ENCODE results near the gene CERK. TPM values are rescaled to one million over a fixed set of nuclear protein-coding genes. Genes with fewer than 3 reads are reported as not detected.
"Not testable (repeated sequence)": the region's sequence is repeated elsewhere in the genome, so short reads cannot be mapped to it uniquely, and the experiment has no call there.

CERK gene
- total and polyA plus RNA-seq, 2 donors = 46.2 to 47.1 TPM

DNA sequence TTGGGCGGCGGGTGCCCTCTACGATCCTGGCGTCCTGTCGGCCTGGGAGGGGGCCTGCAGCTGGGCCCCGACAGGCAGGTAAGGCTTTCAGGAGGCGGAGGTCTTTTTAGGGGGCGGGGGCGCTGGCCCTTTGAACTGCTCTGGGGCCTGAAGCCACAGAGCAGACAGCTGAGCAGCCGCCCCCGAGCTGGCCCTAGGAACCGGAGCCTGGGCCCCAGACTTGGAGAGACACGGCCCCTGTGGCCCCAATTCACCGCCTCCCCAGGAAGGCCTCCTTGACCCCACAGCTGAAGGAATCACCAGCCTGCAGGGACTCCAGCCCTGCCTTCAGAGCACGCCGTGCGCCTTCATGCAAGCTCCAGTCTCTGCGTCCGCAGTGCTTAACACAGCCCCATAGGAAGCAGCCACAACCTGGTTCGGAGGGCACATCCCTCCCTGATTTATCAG, 618 bp upstream of the CERK start:
- 31% methylated on average over 20 of the region's 20 CpGs for WGBS
- peaks cover 0 to 10% of the 10 kb centered on the region in 2 donors for H3K36me3 ChIP-seq (ENCODE audit: control insufficient read depth in 2 of 2, insufficient read depth in 2 of 2, low read length in 1 of 2)
- DNase-seq (ENCODE audit: low read depth in 6 of 9, low spot score in 9 of 9) = peak in 1 of 9 donors; percentile 40
- peaks cover 2 to 8% of the 10 kb centered on the region in 2 donors for H3K9me3 ChIP-seq (ENCODE audit: control insufficient read depth in 2 of 2, insufficient read depth in 1 of 2, low read length in 1 of 2)
- no peaks in the 10 kb centered on the region for H3K27me3 ChIP-seq (ENCODE audit: control insufficient read depth in 2 of 2, insufficient read depth in 1 of 2, low read length in 1 of 2)
- H3K4me1 ChIP-seq (ENCODE audit: control insufficient read depth in 2 of 2, insufficient read depth in 2 of 2, low read length in 2 of 2) = peaks cover 20 to 52% of the 10 kb centered on the region in 2 donors
- peak overlapping the region; percentile 94 to 97 for H3K27ac ChIP-seq (ENCODE audit: low read depth in 1 of 2, low read length in 1 of 2)
- peak overlapping the region; percentile 80 to 93 for H3K4me3 ChIP-seq (ENCODE audit: low read length in 2 of 2)

DNA sequence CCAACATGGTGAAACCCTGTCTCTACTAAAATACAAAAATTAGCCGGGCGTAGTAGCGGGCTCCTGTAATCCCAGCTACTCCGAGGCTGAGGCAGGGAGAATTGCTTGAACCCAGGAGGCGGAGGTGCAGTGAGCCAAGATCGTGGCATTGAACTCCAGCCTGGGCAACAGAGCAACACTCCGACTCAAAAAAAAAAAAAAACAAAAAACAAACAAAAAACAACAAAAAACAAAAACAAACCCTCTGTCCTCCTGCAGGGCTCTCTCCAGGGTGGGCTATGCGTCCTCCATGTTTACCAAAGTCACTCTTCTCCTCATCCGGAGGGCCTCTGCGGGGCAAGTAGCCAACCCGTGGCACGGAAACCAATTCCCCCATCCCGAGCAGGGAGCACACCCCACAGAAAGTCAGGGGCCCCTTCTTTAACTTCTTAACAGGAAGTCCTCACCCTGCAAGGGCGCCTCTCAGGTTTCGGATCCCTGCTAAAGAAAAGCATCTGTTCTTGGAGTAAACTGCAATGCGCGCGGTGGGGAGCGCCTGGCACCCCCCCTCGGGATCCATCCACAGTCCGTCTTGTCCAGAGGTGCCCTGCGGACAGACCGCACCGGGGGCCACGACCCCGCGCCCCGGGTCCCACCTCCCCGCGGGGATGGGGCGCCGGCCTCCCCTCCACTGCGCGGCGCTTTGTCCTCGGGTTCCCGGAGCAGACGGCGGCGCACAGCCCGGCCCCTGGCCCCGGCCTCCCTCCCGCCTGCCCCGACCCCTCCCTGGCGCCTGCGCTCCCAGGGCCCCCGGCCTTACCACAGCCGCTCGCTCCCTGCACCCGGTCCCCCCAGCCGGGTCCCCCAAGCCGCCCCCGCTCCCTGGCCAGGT, 712 bp downstream of the CERK start:
- peaks cover 22 to 57% of the 10 kb centered on the region in 2 donors for H3K4me1 ChIP-seq (ENCODE audit: control insufficient read depth in 2 of 2, insufficient read depth in 2 of 2, low read length in 2 of 2)
- peak overlapping the region; percentile 80 to 93 for H3K4me3 ChIP-seq (ENCODE audit: low read length in 2 of 2)
- H3K36me3 ChIP-seq (ENCODE audit: control insufficient read depth in 2 of 2, insufficient read depth in 2 of 2, low read length in 1 of 2) = peaks cover 0 to 12% of the 10 kb centered on the region in 2 donors
- no peaks in the 10 kb centered on the region for H3K9me3 ChIP-seq (ENCODE audit: control insufficient read depth in 2 of 2, insufficient read depth in 1 of 2, low read length in 1 of 2)
- H3K27ac ChIP-seq (ENCODE audit: low read depth in 1 of 2, low read length in 1 of 2) = peak overlapping the region; percentile 94
- WGBS = 7% methylated on average over 53 of the region's 53 CpGs
- H3K27me3 ChIP-seq (ENCODE audit: control insufficient read depth in 2 of 2, insufficient read depth in 1 of 2, low read length in 1 of 2) = no peaks in the 10 kb centered on the region
- DNase-seq (ENCODE audit: low read depth in 6 of 9, low spot score in 9 of 9) = peak in 6 of 9 donors; percentile 55 to 86 (median 60)

DNA sequence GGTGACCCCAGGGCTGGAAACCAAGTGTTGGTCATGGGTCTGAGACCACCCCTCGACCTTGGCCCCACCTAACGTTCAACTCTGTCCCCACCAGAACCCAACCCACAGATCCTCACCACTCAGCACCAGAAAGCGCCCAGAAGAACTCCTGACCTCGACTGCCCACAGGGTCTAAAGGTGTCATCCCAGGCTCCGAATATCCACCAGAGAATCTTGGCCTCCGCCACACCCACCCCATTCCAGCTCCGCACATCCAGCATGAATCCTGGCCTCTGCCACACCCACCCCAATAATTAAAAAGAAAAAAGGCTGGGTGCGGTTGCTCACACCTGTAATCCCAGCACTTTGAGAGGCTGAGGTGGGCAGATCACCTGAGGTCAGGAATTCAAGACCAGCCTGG, 1.3 kb downstream of the CERK start:
- 79% methylated on average over 8 of the region's 8 CpGs for WGBS
- Histone ChIP-seq H3K4me1 (ENCODE audit: control insufficient read depth in 2 of 2, insufficient read depth in 2 of 2, low read length in 2 of 2) (peaks cover 22 to 61% of the 10 kb centered on the region in 2 donors), H3K27me3 (ENCODE audit: control insufficient read depth in 2 of 2, insufficient read depth in 1 of 2, low read length in 1 of 2) (no peaks in the 10 kb centered on the region), H3K9me3 (ENCODE audit: control insufficient read depth in 2 of 2, insufficient read depth in 1 of 2, low read length in 1 of 2) (no peaks in the 10 kb centered on the region), H3K27ac (ENCODE audit: low read depth in 1 of 2, low read length in 1 of 2) (peak overlapping the region; percentile 56 to 94), H3K36me3 (ENCODE audit: control insufficient read depth in 2 of 2, insufficient read depth in 2 of 2, low read length in 1 of 2) (peaks cover 5 to 17% of the 10 kb centered on the region in 2 donors), H3K4me3 (ENCODE audit: low read length in 2 of 2) (peak overlapping the region; percentile 80 to 93)
- DNase-seq (ENCODE audit: low read depth in 6 of 9, low spot score in 9 of 9) = no peak

DNA sequence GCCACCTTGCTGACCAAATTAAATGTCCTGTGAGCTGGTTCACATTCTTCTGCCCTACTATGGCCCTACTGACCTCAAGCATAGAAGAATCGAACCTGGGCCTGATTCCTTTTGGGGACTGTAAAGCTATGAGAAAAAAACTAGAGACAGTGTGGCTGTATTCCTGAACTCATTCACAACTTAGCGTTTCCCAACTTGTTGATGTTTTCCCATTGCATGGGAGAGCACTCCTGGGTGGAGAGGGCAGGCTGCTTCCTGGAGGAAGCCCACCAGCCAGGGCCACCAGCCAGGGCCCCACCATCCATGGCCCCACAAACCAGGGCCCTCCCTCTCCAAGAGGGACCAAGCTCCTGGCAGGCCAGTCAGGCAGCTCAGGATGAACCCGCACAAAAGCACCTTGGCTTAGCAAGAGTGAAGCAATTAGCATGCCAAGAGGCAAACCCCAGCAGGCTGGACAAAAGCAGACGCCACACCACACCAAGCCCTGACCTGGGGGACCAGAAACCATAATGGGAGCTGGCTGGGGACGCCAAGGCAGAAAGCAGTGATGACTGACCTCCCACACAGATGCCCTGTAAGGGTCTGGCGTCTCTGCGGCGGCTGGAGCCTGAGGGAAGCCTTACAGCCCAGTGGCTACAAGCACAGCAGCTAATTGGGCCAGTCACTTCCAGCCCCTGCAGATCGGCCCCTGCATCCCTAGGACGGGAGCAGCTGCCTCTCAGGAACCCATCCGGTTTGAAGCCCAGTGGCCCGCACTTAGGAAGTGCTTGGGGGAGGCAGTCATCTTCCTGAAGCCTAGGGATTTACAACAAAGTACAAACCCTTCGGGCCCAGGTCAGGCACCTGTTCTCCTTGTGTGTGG, 2.1 kb downstream of the CERK start:
- DNase-seq (ENCODE audit: low read depth in 6 of 9, low spot score in 9 of 9) = peak in 1 of 9 donors; percentile 29
- H3K27ac ChIP-seq (ENCODE audit: low read depth in 1 of 2, low read length in 1 of 2) = peak overlapping the region; percentile 87 to 94
- H3K9me3 ChIP-seq (ENCODE audit: control insufficient read depth in 2 of 2, insufficient read depth in 1 of 2, low read length in 1 of 2) = no peaks in the 10 kb centered on the region
- H3K27me3 ChIP-seq (ENCODE audit: control insufficient read depth in 2 of 2, insufficient read depth in 1 of 2, low read length in 1 of 2) = no peaks in the 10 kb centered on the region
- peaks cover 26 to 68% of the 10 kb centered on the region in 2 donors for H3K4me1 ChIP-seq (ENCODE audit: control insufficient read depth in 2 of 2, insufficient read depth in 2 of 2, low read length in 2 of 2)
- peaks cover 12 to 24% of the 10 kb centered on the region in 2 donors for H3K36me3 ChIP-seq (ENCODE audit: control insufficient read depth in 2 of 2, insufficient read depth in 2 of 2, low read length in 1 of 2)
- 92% methylated on average over 13 of the region's 13 CpGs for WGBS
- H3K4me3 ChIP-seq (ENCODE audit: low read length in 2 of 2) = peak overlapping the region; percentile 80 to 93

GRCh38 chr22:46734830-46735453, 3.1 kb downstream of the CERK start:
- Histone ChIP-seq H3K27me3 (ENCODE audit: control insufficient read depth in 2 of 2, insufficient read depth in 1 of 2, low read length in 1 of 2) (no peaks in the 10 kb centered on the region), H3K27ac (ENCODE audit: low read depth in 1 of 2, low read length in 1 of 2) (peak overlapping the region; percentile 87 to 94), H3K36me3 (ENCODE audit: control insufficient read depth in 2 of 2, insufficient read depth in 2 of 2, low read length in 1 of 2) (peaks cover 16 to 30% of the 10 kb centered on the region in 2 donors), H3K4me1 (ENCODE audit: control insufficient read depth in 2 of 2, insufficient read depth in 2 of 2, low read length in 2 of 2) (peaks cover 28 to 63% of the 10 kb centered on the region in 2 donors), H3K4me3 (ENCODE audit: low read length in 2 of 2) (peak overlapping the region; percentile 80 to 93), H3K9me3 (ENCODE audit: control insufficient read depth in 2 of 2, insufficient read depth in 1 of 2, low read length in 1 of 2) (no peaks in the 10 kb centered on the region)
- peak in 7 of 9 donors; percentile 57 to 89 (median 71) for DNase-seq (ENCODE audit: low read depth in 6 of 9, low spot score in 9 of 9)
- WGBS = 25% methylated on average over 12 of the region's 12 CpGs

DNA sequence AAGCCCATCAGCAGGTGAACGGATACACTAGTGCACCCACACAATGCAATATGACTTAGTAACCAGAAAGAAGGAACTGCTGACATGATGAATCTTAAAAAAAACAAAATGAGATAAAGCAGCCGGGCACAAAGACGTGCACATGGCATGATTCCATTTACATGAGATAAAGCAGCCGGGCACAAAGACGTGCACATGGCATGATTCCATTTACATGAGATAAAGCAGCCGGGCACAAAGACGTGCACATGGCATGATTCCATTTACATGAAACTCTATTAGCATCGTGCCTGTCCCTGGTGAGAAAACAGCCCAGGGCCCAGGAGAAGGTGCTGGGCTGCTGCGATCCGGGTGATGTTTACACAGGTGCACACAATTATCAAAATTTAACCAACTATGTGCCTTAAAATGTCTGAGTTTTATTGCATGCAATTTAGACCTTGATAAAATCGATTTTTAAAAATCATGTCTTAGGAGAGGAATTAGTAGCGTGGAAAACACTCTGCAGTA, 3.8 kb downstream of the CERK start:
- H3K27me3 ChIP-seq (ENCODE audit: control insufficient read depth in 2 of 2, insufficient read depth in 1 of 2, low read length in 1 of 2); H3K9me3 ChIP-seq (ENCODE audit: control insufficient read depth in 2 of 2, insufficient read depth in 1 of 2, low read length in 1 of 2); DNase-seq (ENCODE audit: low read depth in 6 of 9, low spot score in 9 of 9): not testable (repeated sequence)
- H3K4me3 ChIP-seq (ENCODE audit: low read length in 2 of 2) = peak overlapping the region; percentile 80 to 93
- peak overlapping the region; percentile 49 to 94 for H3K27ac ChIP-seq (ENCODE audit: low read depth in 1 of 2, low read length in 1 of 2)
- 93% methylated on average over 12 of the region's 12 CpGs for WGBS
- peaks cover 19 to 30% of the 10 kb centered on the region in 2 donors for H3K36me3 ChIP-seq (ENCODE audit: control insufficient read depth in 2 of 2, insufficient read depth in 2 of 2, low read length in 1 of 2)
- H3K4me1 ChIP-seq (ENCODE audit: control insufficient read depth in 2 of 2, insufficient read depth in 2 of 2, low read length in 2 of 2) = peaks cover 28 to 57% of the 10 kb centered on the region in 2 donors

- Histone ChIP-seq H3K4me1 (ENCODE audit: control insufficient read depth in 2 of 2, insufficient read depth in 2 of 2, low read length in 2 of 2) (peaks cover 23 to 53% of the 10 kb centered on the region in 2 donors), H3K27ac (ENCODE audit: low read depth in 1 of 2, low read length in 1 of 2) (no peak overlapping the region), H3K4me3 (ENCODE audit: low read length in 2 of 2) (no peak overlapping the region), H3K27me3 (ENCODE audit: control insufficient read depth in 2 of 2, insufficient read depth in 1 of 2, low read length in 1 of 2) (no peaks in the 10 kb centered on the region), H3K9me3 (ENCODE audit: control insufficient read depth in 2 of 2, insufficient read depth in 1 of 2, low read length in 1 of 2) (no peaks in the 10 kb centered on the region), H3K36me3 (ENCODE audit: control insufficient read depth in 2 of 2, insufficient read depth in 2 of 2, low read length in 1 of 2) (peaks cover 34 to 46% of the 10 kb centered on the region in 2 donors)
- no peak for DNase-seq (ENCODE audit: low read depth in 6 of 9, low spot score in 9 of 9)
- whole genome bisulfite sequencing = 95% methylated on average over 7 of the region's 7 CpGs
Measured at GRCh38 chr22:46732513-46732912, 5.5 kb downstream of the CERK start.

DNA sequence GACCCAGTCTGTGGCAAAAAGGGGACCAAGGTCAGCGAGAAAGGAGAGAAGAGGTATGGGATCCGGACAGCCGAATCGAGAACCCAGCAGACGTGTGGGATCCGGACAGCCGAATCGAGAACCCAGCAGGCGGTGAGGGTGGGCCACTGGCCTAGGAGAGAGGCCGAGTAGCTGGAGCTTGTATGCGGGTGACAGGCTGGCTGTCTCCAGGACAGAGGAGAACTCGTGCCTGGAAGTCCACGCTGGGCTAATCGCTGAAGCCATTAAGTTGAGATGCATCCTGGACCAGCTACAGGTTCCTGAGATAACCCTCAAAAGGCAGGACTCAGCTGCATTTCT, 6.0 kb downstream of the CERK start:
- Histone ChIP-seq H3K9me3 (ENCODE audit: control insufficient read depth in 2 of 2, insufficient read depth in 1 of 2, low read length in 1 of 2) (no peaks in the 10 kb centered on the region), H3K4me3 (ENCODE audit: low read length in 2 of 2) (no peak overlapping the region), H3K36me3 (ENCODE audit: control insufficient read depth in 2 of 2, insufficient read depth in 2 of 2, low read length in 1 of 2) (peaks cover 38 to 51% of the 10 kb centered on the region in 2 donors), H3K4me1 (ENCODE audit: control insufficient read depth in 2 of 2, insufficient read depth in 2 of 2, low read length in 2 of 2) (peaks cover 23 to 53% of the 10 kb centered on the region in 2 donors), H3K27ac (ENCODE audit: low read depth in 1 of 2, low read length in 1 of 2) (no peak overlapping the region), H3K27me3 (ENCODE audit: control insufficient read depth in 2 of 2, insufficient read depth in 1 of 2, low read length in 1 of 2) (no peaks in the 10 kb centered on the region)
- 97% methylated on average over 14 of the region's 14 CpGs for WGBS
- no peak for DNase-seq (ENCODE audit: low read depth in 6 of 9, low spot score in 9 of 9)

All from thymus (tissue), 11 donors.